HepG2 (cell line): ENCODE measurements around the gene DLST. TPM values are rescaled to one million over a fixed set of nuclear protein-coding genes. Genes with fewer than 3 reads are reported as not detected.

Experiments
- CEBPB ChIP-seq: IDR thresholded peaks from 2 replicates; pipeline ENCODE4 v1.6.1; 2011; ENCODE audit warnings: low read depth, low read length, improper control_type of control experiment, borderline replicate concordance
- CEBPG ChIP-seq: IDR thresholded peaks from 2 replicates; pipeline ENCODE4 v1.6.1; 2016
- EP300 ChIP-seq, 3 experiments: sonication (generic) in 1 of 3; formaldehyde crosslinking in 1 of 3; IDR thresholded peaks; 2 replicates each; pipeline versions ENCODE4 v1.5.1 to v1.6.1; 2011 to 2020; ENCODE audit warnings: low read depth in 2 of 3, low read length in 2 of 3, borderline replicate concordance in 1 of 3, improper control_type of control experiment in 1 of 3, mild to moderate bottlenecking in 1 of 3, missing genetic modification reagents in 1 of 3, moderate library complexity in 1 of 3
- FOSL1 ChIP-seq: sonication (generic); formaldehyde crosslinking; IDR thresholded peaks from 2 replicates; pipeline ENCODE4 v1.9.0; 2021; ENCODE audit warnings: missing genetic modification reagents, borderline replicate concordance
- HNF4A ChIP-seq: sonication (generic); formaldehyde crosslinking; IDR thresholded peaks from 2 replicates; pipeline ENCODE4 v1.4.0; 2020; ENCODE audit warnings: missing genetic modification reagents
- MAFG ChIP-seq: sonication (generic); formaldehyde crosslinking; IDR thresholded peaks from 2 replicates; pipeline ENCODE4 v1.5.1; 2020; ENCODE audit warnings: mild to moderate bottlenecking, missing genetic modification reagents
- MBNL3 ChIP-seq: fragments of 250-450 bp; sonication (Bioruptor Pico); conservative IDR thresholded peaks from 2 replicates; pipeline ENCODE4 v1.8.0; 2022; ENCODE audit warnings: mild to moderate bottlenecking, inconsistent platforms
- NFIB ChIP-seq: sonication (generic); formaldehyde crosslinking; IDR thresholded peaks from 2 replicates; pipeline ENCODE4 v1.9.0; 2021; ENCODE audit warnings: missing genetic modification reagents, mild to moderate bottlenecking, borderline replicate concordance
- PHF8 ChIP-seq: sonication (generic); formaldehyde crosslinking; IDR thresholded peaks from 2 replicates; pipeline ENCODE4 v1.5.0; 2020; ENCODE audit warnings: missing genetic modification reagents
- SMC3 ChIP-seq: IDR thresholded peaks from 2 replicates; pipeline ENCODE4 v1.6.1; 2011; ENCODE audit warnings: low read length, improper control_type of control experiment
- SP1 ChIP-seq, 2 experiments: fragments of 450-650 bp in 1 of 2; sonication (generic) in 1 of 2; formaldehyde crosslinking in 1 of 2; IDR thresholded peaks; 2 replicates each; pipeline versions ENCODE4 v1.4.0 to v1.6.1; 2016 to 2020; ENCODE audit warnings: missing genetic modification reagents in 1 of 2
- TBX3 ChIP-seq: fragments of 450-650 bp; IDR thresholded peaks from 2 replicates; pipeline ENCODE4 v1.6.1; 2017; ENCODE audit warnings: antibody characterized with exemption, mild to moderate bottlenecking, inconsistent platforms, borderline replicate concordance
- ZMAT3 ChIP-seq: sonication (generic); formaldehyde crosslinking; conservative IDR thresholded peaks from 2 replicates; pipeline ENCODE4 v1.7.0; 2021; ENCODE audit warnings: missing genetic modification reagents
- ZNF3 ChIP-seq: IDR thresholded peaks from 2 replicates; pipeline ENCODE4 v1.7.0; 2017; ENCODE audit warnings: inconsistent platforms
- ZNF446 ChIP-seq: sonication (generic); formaldehyde crosslinking; IDR thresholded peaks from 2 replicates; pipeline ENCODE4 v1.5.0; 2020; ENCODE audit warnings: mild to moderate bottlenecking, missing genetic modification reagents
- ZNF558 ChIP-seq: sonication (generic); formaldehyde crosslinking; IDR thresholded peaks from 2 replicates; pipeline ENCODE4 v1.9.0; 2022; ENCODE audit warnings: mild to moderate bottlenecking, missing genetic modification reagents, borderline replicate concordance
- ZNF713 ChIP-seq: sonication (generic); formaldehyde crosslinking; IDR thresholded peaks from 2 replicates; pipeline ENCODE4 v1.4.0; 2020; ENCODE audit warnings: mild to moderate bottlenecking, missing genetic modification reagents
- ZZZ3 ChIP-seq: sonication (generic); formaldehyde crosslinking; IDR thresholded peaks from 2 replicates; pipeline ENCODE4 v1.4.0; 2020; ENCODE audit warnings: missing genetic modification reagents, mild to moderate bottlenecking, borderline replicate concordance
- polyA plus RNA-seq, 8 experiments: library from polyadenylated mRNA; depleted of rRNA in 3 of 8; stranded (reverse) in 7 of 8; unstranded in 1 of 8; fragments of >200 nt; fragmentation: Illumina TruSeq in 4 of 8; extraction: Trizol in 4 of 8; gene quantifications; 2 replicates each; pipeline versions ENCODE4 v1.2.1 to v1.2.3, GENCODE V29; 2011 to 2016; ENCODE audit warnings: low read depth in 4 of 8, missing spikeins in 1 of 8, mixed read lengths in 1 of 8; ENCODE audit not compliant: insufficient read depth in 1 of 8
- total RNA-seq, 5 experiments: library from RNA; depleted of rRNA; stranded (reverse); fragments of >200 nt; fragmentation: Illumina TruSeq; extraction: Trizol; gene quantifications; 2 replicates each; pipeline ENCODE4 v1.2.3, GENCODE V29; 2016; ENCODE audit warnings: low read depth in 1 of 5
- TF ChIP-seq, protein P1 (sequence below): sonication (generic); formaldehyde crosslinking; IDR thresholded peaks from 2 replicates; pipeline ENCODE4 v1.4.0; 2020; ENCODE audit warnings: missing genetic modification reagents
- TF ChIP-seq, protein P2 (sequence below), 2 experiments: sonication (generic) in 1 of 2; formaldehyde crosslinking in 1 of 2; IDR thresholded peaks; 2 replicates each; pipeline versions ENCODE4 v1.6.1 to v1.9.0; 2014 to 2022; ENCODE audit warnings: antibody characterized with exemption in 1 of 2, borderline replicate concordance in 1 of 2, inconsistent platforms in 1 of 2, low read depth in 1 of 2, missing genetic modification reagents in 1 of 2
- TF ChIP-seq, protein P3 (sequence below): sonication (generic); formaldehyde crosslinking; IDR thresholded peaks from 2 replicates; pipeline ENCODE4 v1.5.1; 2020; ENCODE audit warnings: mild to moderate bottlenecking, missing genetic modification reagents, moderate library complexity

Gene DLST
- total and polyA plus RNA-seq, 2 of the 13 experiments (the other 11 are each of a cell fraction or from before 2014, with no cell fraction given): 56.5 to 94.3 TPM

DNA sequence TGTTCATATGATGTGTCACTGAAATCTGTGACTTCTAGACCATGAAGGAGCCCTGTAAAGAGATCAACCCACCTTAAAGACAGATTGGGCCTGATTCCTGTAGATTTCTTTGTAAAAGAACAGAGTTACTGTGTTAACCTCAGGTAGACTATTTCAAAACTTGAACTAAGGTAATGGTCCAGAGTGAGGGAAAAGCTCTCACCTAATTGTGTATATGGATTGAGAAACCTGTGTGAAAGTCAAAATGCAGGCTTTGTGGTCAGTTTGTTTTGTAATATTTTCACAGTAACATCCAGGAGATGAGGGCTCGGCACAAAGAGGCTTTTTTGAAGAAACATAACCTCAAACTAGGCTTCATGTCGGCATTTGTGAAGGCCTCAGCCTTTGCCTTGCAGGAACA is 16.4 kb downstream of the DLST start (continued):
- peak in 1 of 2 experiments; percentile 70; a peak in 1 of 4 replicates for TF ChIP-seq EP300 (IDR thresholded peaks at IDR 0.05; ENCODE audit: low read depth in 2 of 2, low read length in 2 of 2)
- TF ChIP-seq EP300 (CRISPR knock-in tag; IDR thresholded peaks at IDR 0.05; ENCODE audit: borderline replicate concordance): no peak
- no peak for TF ChIP-seq ZNF558
- TF ChIP-seq SMC3: no peak
- TF ChIP-seq ZZZ3 (CRISPR knock-in tag): no peak
- TF ChIP-seq MAFG (CRISPR knock-in tag): no peak
- TF ChIP-seq NFIB (CRISPR knock-in tag): no peak
- TF ChIP-seq CEBPB: peak; percentile 39; the same call in 1 of the 2 replicates
- TF ChIP-seq ZNF3 (CRISPR knock-in tag): 0 out of 2 replicates have a peak, but pooled peaks have one; percentile 22
- TF ChIP-seq SP1 (IDR thresholded peaks at IDR 0.05): no peak
- TF ChIP-seq SP1 (CRISPR knock-in tag; IDR thresholded peaks at IDR 0.05): no peak
- TF ChIP-seq, protein P1, sequence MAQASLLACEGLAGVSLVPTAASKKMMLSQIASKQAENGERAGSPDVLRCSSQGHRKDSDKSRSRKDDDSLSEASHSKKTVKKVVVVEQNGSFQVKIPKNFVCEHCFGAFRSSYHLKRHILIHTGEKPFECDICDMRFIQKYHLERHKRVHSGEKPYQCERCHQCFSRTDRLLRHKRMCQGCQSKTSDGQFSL (CRISPR knock-in tag): no peak
- 0 out of 2 replicates have a peak, but pooled peaks have one; percentile 42 for TF ChIP-seq HNF4A (CRISPR knock-in tag)
- TF ChIP-seq, protein P2, sequence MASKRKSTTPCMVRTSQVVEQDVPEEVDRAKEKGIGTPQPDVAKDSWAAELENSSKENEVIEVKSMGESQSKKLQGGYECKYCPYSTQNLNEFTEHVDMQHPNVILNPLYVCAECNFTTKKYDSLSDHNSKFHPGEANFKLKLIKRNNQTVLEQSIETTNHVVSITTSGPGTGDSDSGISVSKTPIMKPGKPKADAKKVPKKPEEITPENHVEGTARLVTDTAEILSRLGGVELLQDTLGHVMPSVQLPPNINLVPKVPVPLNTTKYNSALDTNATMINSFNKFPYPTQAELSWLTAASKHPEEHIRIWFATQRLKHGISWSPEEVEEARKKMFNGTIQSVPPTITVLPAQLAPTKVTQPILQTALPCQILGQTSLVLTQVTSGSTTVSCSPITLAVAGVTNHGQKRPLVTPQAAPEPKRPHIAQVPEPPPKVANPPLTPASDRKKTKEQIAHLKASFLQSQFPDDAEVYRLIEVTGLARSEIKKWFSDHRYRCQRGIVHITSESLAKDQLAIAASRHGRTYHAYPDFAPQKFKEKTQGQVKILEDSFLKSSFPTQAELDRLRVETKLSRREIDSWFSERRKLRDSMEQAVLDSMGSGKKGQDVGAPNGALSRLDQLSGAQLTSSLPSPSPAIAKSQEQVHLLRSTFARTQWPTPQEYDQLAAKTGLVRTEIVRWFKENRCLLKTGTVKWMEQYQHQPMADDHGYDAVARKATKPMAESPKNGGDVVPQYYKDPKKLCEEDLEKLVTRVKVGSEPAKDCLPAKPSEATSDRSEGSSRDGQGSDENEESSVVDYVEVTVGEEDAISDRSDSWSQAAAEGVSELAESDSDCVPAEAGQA (IDR thresholded peaks at IDR 0.05; ENCODE audit: low read depth): no peak
- TF ChIP-seq, protein P2 (CRISPR knock-in tag; IDR thresholded peaks at IDR 0.05; ENCODE audit: borderline replicate concordance): no peak
- TF ChIP-seq FOSL1 (CRISPR knock-in tag): no peak
- peak; percentile 44 for TF ChIP-seq CEBPG (CRISPR knock-in tag)
- TF ChIP-seq, protein P3, sequence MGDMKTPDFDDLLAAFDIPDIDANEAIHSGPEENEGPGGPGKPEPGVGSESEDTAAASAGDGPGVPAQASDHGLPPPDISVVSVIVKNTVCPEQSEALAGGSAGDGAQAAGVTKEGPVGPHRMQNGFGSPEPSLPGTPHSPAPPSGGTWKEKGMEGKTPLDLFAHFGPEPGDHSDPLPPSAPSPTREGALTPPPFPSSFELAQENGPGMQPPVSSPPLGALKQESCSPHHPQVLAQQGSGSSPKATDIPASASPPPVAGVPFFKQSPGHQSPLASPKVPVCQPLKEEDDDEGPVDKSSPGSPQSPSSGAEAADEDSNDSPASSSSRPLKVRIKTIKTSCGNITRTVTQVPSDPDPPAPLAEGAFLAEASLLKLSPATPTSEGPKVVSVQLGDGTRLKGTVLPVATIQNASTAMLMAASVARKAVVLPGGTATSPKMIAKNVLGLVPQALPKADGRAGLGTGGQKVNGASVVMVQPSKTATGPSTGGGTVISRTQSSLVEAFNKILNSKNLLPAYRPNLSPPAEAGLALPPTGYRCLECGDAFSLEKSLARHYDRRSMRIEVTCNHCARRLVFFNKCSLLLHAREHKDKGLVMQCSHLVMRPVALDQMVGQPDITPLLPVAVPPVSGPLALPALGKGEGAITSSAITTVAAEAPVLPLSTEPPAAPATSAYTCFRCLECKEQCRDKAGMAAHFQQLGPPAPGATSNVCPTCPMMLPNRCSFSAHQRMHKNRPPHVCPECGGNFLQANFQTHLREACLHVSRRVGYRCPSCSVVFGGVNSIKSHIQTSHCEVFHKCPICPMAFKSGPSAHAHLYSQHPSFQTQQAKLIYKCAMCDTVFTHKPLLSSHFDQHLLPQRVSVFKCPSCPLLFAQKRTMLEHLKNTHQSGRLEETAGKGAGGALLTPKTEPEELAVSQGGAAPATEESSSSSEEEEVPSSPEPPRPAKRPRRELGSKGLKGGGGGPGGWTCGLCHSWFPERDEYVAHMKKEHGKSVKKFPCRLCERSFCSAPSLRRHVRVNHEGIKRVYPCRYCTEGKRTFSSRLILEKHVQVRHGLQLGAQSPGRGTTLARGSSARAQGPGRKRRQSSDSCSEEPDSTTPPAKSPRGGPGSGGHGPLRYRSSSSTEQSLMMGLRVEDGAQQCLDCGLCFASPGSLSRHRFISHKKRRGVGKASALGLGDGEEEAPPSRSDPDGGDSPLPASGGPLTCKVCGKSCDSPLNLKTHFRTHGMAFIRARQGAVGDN (CRISPR knock-in tag): no peak
- no peak for TF ChIP-seq TBX3
- TF ChIP-seq ZNF446 (CRISPR knock-in tag): no peak
- no peak for TF ChIP-seq PHF8 (CRISPR knock-in tag)
- no peak for TF ChIP-seq ZNF713 (CRISPR knock-in tag)
- TF ChIP-seq MBNL3 (CRISPR knock-in tag): no peak
- no peak for TF ChIP-seq ZMAT3
